PC-9 (cell line): ENCODE results near the gene MAGEF1.

ENCODE experiments used
- CTCF ChIP-seq: fragments of 200-600 bp; sonication (generic); conservative IDR thresholded peaks from 2 replicates; pipeline ENCODE4 v1.6.1; 2017; ENCODE audit warnings: mixed run types, antibody characterized with exemption, mild to moderate bottlenecking, moderate library complexity
- EZH2 ChIP-seq: fragments of 200-600 bp; sonication (generic); IDR thresholded peaks from 2 replicates; pipeline ENCODE4 v1.8.0; 2017; ENCODE audit warnings: antibody characterized with exemption, low read depth

DNA sequence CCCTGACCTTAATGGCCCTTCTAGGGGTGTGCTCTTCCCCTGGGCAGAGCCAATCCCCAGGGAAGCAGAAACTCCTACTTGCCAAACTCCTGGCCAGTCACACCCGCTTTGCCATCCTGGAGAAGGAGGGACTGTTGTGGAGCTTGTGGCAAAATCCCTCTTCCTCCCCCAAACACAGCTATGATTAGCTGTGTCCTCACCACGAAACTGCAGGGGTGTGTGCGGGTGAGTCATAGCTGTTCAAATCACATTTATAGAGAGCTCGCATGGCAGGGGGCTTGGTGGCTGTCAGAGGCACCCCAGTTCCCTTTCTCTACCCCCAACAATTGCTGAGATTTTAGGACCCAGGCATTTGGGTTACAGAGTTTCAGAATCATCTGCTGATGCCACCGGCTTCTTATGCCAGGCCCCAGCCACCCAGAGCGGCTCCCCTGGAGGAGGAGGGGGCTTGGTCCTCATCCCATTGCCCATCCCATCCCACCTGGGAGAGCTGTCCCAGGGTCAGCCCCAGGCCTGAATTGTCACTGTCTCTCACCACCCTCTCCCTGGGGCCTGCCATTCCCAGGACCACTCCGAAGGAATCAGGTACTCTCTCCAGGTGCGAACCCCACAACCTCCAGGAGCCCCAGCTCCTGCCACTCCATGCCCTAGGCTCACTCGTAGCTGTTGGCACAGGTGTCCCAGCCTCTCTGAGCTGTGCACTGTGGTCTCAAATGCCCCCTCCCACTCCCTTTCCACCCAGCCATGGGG, 28.8 kb upstream of the MAGEF1 start:
- TF ChIP-seq EZH2 (no peak), CTCF (no peak)
